ENCODE measurements around the gene SRC.

DNA sequence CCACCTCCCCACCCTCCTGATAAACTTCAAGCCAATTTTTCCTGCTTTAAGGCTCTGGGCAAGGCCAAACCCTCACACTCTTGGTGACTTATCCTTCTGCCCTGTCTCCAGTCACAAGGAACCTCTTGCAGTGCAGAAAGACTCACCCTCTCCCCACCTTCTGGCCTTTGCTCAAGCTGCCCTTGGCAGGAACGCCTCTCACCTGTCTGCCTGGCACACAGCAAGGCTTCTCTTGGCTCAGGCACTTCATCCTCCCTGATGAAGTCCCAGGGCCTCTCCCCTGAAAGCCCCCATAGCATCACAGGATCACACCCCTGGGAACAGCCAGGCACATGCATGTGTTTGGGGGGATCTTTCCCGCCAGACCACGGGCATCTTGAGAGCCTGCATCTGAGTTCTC lies 106.3 kb downstream of the SRC start:
- TF ChIP-seq, protein P1, sequence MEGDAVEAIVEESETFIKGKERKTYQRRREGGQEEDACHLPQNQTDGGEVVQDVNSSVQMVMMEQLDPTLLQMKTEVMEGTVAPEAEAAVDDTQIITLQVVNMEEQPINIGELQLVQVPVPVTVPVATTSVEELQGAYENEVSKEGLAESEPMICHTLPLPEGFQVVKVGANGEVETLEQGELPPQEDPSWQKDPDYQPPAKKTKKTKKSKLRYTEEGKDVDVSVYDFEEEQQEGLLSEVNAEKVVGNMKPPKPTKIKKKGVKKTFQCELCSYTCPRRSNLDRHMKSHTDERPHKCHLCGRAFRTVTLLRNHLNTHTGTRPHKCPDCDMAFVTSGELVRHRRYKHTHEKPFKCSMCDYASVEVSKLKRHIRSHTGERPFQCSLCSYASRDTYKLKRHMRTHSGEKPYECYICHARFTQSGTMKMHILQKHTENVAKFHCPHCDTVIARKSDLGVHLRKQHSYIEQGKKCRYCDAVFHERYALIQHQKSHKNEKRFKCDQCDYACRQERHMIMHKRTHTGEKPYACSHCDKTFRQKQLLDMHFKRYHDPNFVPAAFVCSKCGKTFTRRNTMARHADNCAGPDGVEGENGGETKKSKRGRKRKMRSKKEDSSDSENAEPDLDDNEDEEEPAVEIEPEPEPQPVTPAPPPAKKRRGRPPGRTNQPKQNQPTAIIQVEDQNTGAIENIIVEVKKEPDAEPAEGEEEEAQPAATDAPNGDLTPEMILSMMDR (IDR thresholded peaks at IDR 0.05) = no peak
- no peak for TF ChIP-seq POLR2A (IDR thresholded peaks at IDR 0.05)
- no peak for TF ChIP-seq POLR2AphosphoS5 (IDR thresholded peaks at IDR 0.05)

Measured in prostate gland (tissue), 2 donors.